GM12878 (cell line): Measurements from ENCODE around the gene SEPTIN1. TPM values are rescaled to one million over a fixed set of nuclear protein-coding genes. Genes with fewer than 3 reads are reported as not detected.

Experiments
- ATAC-seq: fragments of 200-7000 bp; cut with Tn5 transposase; 3 replicates; pipeline ENCODE4 v1.9.1; 2020; ENCODE audit warnings: mild to moderate bottlenecking, moderate library complexity
- BruUV-seq: library from RNA; stranded (reverse); fragments of 400-500 nt; replicated peaks from 2 replicates; lab custom pipeline; 2021; lab: Mats Ljungman, UMichigan
- CTCF ChIA-PET: fragments of 300-600 bp; sonication (Branson Sonifier 250); formaldehyde crosslinking; extraction: SDS; loops from one replicate; lab custom pipeline; 2021; ENCODE audit warnings: inconsistent platforms; lab: Yijun Ruan, JAX
- POLR2A ChIA-PET: fragments of 350-600 bp; formaldehyde crosslinking; extraction: SDS; loops from one replicate; lab custom pipeline; 2021; ENCODE audit warnings: inconsistent platforms; lab: Charles Lee
- RAD21 ChIA-PET: fragments of 300-600 bp; sonication (Branson Sonifier 250); formaldehyde crosslinking; loops from one replicate; lab custom pipeline; 2023; ENCODE audit warnings: antibody characterized with exemption; ENCODE audit not compliant: unreplicated experiment; lab: Charles Lee
- SMC1A ChIA-PET: fragments of 300-600 bp; sonication (Branson Sonifier 250); formaldehyde crosslinking; loops from one replicate; lab custom pipeline; 2023; ENCODE audit not compliant: unreplicated experiment, uncharacterized antibody; lab: Charles Lee
- DNase-seq: peaks from one replicate; pipeline ENCODE4 v3.0.0-alpha.2; 2011; ENCODE audit warnings: low read depth, low spot score
- FAIRE-seq: peaks from 3 replicates; lab custom pipeline; 2011; peaks lifted over from hg19 to GRCh38; lab: Jason Lieb, UNC
- H2AFZ ChIP-seq: 2 replicates; pipeline ENCODE4 v1.6.0; 2011; ENCODE audit warnings: low read depth, low read length, control low read depth; ENCODE audit not compliant: control insufficient read depth
- H3K27ac ChIP-seq: 2 replicates; pipeline ENCODE4 v1.5.1; 2011; ENCODE audit warnings: control low read depth; ENCODE audit not compliant: control insufficient read depth, insufficient read depth
- H3K27me3 ChIP-seq, 2 experiments: replicated peaks in 1 of 2; 2 replicates each; pipeline versions ENCODE4 v1.6.0 to v1.6.1; 2011; ENCODE audit warnings: low read length in 1 of 2; ENCODE audit not compliant: control insufficient read depth in 2 of 2, insufficient read depth in 2 of 2
- H3K36me3 ChIP-seq, 2 experiments: 2 replicates each; pipeline ENCODE4 v1.5.1; 2011; ENCODE audit warnings: low read length in 1 of 2; ENCODE audit not compliant: control insufficient read depth in 2 of 2, insufficient read depth in 2 of 2
- H3K4me1 ChIP-seq: 2 replicates; pipeline ENCODE4 v1.6.1; 2011; ENCODE audit warnings: mild to moderate bottlenecking, low read length, moderate library complexity, mixed read lengths; ENCODE audit not compliant: control insufficient read depth, insufficient read depth
- H3K4me2 ChIP-seq: 2 replicates; pipeline ENCODE4 v1.6.0; 2011; ENCODE audit warnings: control low read depth; ENCODE audit not compliant: control insufficient read depth, insufficient read depth
- H3K4me3 ChIP-seq: fragments of 200-600 bp; sonication (generic); 2 replicates; pipeline ENCODE4 v1.5.1; 2016
- H3K79me2 ChIP-seq: 2 replicates; pipeline ENCODE4 v1.6.0; 2011; ENCODE audit warnings: low read length; ENCODE audit not compliant: control insufficient read depth, insufficient read depth
- H3K9ac ChIP-seq: 2 replicates; pipeline ENCODE4 v1.8.0; 2011; ENCODE audit warnings: low read length, control low read depth, mixed read lengths; ENCODE audit not compliant: control insufficient read depth, insufficient read depth
- H3K9me3 ChIP-seq: replicated peaks from 3 replicates; pipeline ENCODE4 v1.5.1; 2011; ENCODE audit warnings: mild to moderate bottlenecking, low read length; ENCODE audit not compliant: control insufficient read depth, insufficient read depth
- H4K20me1 ChIP-seq: 2 replicates; pipeline ENCODE4 v1.6.0; 2011; ENCODE audit not compliant: control insufficient read depth, insufficient read depth
- BCL11A ChIP-seq: IDR thresholded peaks from 2 replicates; pipeline ENCODE4 v1.6.1; 2011; ENCODE audit warnings: low read depth, low read length
- CHD4 ChIP-seq: fragments of 200-600 bp; sonication (generic); IDR thresholded peaks from 2 replicates; pipeline ENCODE4 v1.6.1; 2016; ENCODE audit warnings: mild to moderate bottlenecking
- EED ChIP-seq: sonication (generic); IDR thresholded peaks from 2 replicates; pipeline ENCODE4 v1.6.1; 2016; ENCODE audit warnings: antibody characterized with exemption, low read depth
- ELK1 ChIP-seq: IDR thresholded peaks from 2 replicates; pipeline ENCODE4 v1.6.1; 2012; ENCODE audit warnings: low read depth, low read length, improper control_type of control experiment
- ETV6 ChIP-seq, 2 experiments: fragments of 450-650 bp in 1 of 2; IDR thresholded peaks in 1 of 2; conservative IDR thresholded peaks in 1 of 2; 2 replicates each; pipeline ENCODE4 v1.6.1; 2014; ENCODE audit warnings: antibody characterized with exemption in 1 of 2, borderline replicate concordance in 1 of 2, low read depth in 1 of 2, mild to moderate bottlenecking in 1 of 2, moderate library complexity in 1 of 2
- HSF1 ChIP-seq: fragments of 150-350 bp; IDR thresholded peaks from 2 replicates; pipeline ENCODE4 v1.6.1; 2014; ENCODE audit warnings: mild to moderate bottlenecking, low read depth, low read length
- JUND ChIP-seq: IDR thresholded peaks from 2 replicates; pipeline ENCODE4 v1.6.1; 2012; ENCODE audit warnings: low read depth, mild to moderate bottlenecking, low read length, improper control_type of control experiment, moderate library complexity
- NR2F1 ChIP-seq: fragments of 450-650 bp; conservative IDR thresholded peaks from 2 replicates; pipeline ENCODE4 v1.6.1; 2017; ENCODE audit warnings: mild to moderate bottlenecking
- SRF ChIP-seq, 2 experiments: IDR thresholded peaks; 2 replicates each; pipeline ENCODE4 v1.6.1; 2011; ENCODE audit warnings: low read depth in 2 of 2, low read length in 2 of 2, mild to moderate bottlenecking in 1 of 2, moderate library complexity in 1 of 2
- TCF3 ChIP-seq: IDR thresholded peaks from 2 replicates; pipeline ENCODE4 v1.6.1; 2012; ENCODE audit warnings: low read depth, mild to moderate bottlenecking, low read length, borderline replicate concordance; ENCODE audit not compliant: insufficient read depth
- USF1 ChIP-seq: IDR thresholded peaks from 2 replicates; pipeline ENCODE4 v1.6.1; 2011; ENCODE audit warnings: borderline replicate concordance, low read depth, mild to moderate bottlenecking, moderate library complexity, mixed read lengths, low read length; ENCODE audit not compliant: insufficient read depth; ENCODE audit errors: extremely low read length
- ZNF24 ChIP-seq: fragments of 450-650 bp; IDR thresholded peaks from 2 replicates; pipeline ENCODE4 v1.6.1; 2017; ENCODE audit warnings: antibody characterized with exemption, mild to moderate bottlenecking
- WGBS: methylation state at CpG from one replicate; pipeline ENCODE4 v1.1.6; 2016; ENCODE audit warnings: low lambda C conversion rate; ENCODE audit not compliant: insufficient replicate concordance, insufficient coverage; ENCODE audit errors: missing lambda C conversion rate; 5-methylcytosine and 5-hydroxymethylcytosine counted together
- in situ Hi-C: fragments of 300-500 bp; cut with MboI; formaldehyde crosslinking; loops from 9 replicates; pipeline ENCODE4 v1.14.3; 2018; ENCODE audit warnings: mixed read lengths
- intact Hi-C: fragments of 100-400 bp; cut with micrococcal nuclease; formaldehyde crosslinking; loops from one replicate; pipeline ENCODE4 v1.14.2; 2022; ENCODE audit not compliant: unreplicated experiment
- polyA plus RNA-seq, 11 experiments: library from polyadenylated mRNA; depleted of rRNA in 4 of 11; unstranded in 6 of 11; stranded (reverse) in 5 of 11; fragments of >200 nt; fragmentation: Nextera tagmentation in 4 of 11; fragmentation: Illumina TruSeq in 1 of 11; extraction: Ambion mirVana in 4 of 11; extraction: Trizol in 1 of 11; gene quantifications; 1 replicate in 1 of 11; 2 replicates in 10 of 11; pipeline versions ENCODE4 v1.2.1 to v1.2.3, GENCODE V29; 2011 to 2016; ENCODE audit warnings: inconsistent platforms in 2 of 11, missing spikeins in 2 of 11, low read depth in 1 of 11
- total RNA-seq, 4 experiments: library from RNA; depleted of rRNA in 3 of 4; stranded (reverse); fragments of >200 nt in 3 of 4; fragmentation: Illumina TruSeq in 1 of 4; extraction: Trizol in 1 of 4; gene quantifications; 2 replicates each; pipeline versions ENCODE4 v1.2.1 to v1.2.3, GENCODE V29; 2013 to 2021

The SEPTIN1 gene
- total and polyA plus RNA-seq, 10 of the 15 experiments (the other 5 are each of a cell fraction or from before 2014, with no cell fraction given) = 2.8 to 153 (median 94.1) TPM

- TF ChIP-seq ELK1 (no peak), SRF (IDR thresholded peaks at IDR 0.05; ENCODE audit: low read depth in 2 of 2, low read length in 2 of 2) (no peak), ETV6 (conservative IDR thresholded peaks at IDR 0.05 in 1 of 2, IDR thresholded peaks at IDR 0.05 in 1 of 2; ENCODE audit: borderline replicate concordance in 1 of 2, low read depth in 1 of 2) (no peak), EED (no peak)
Observed at GRCh38 chr16:30365200-30365599, 17.2 kb downstream of the SEPTIN1 start (continued).

GRCh38 chr16:30361180-30361579, 21.2 kb downstream of the SEPTIN1 start:
- H3K9me3 ChIP-seq = no peaks in the 10 kb centered on the region
- 93% methylated on average over 7 of the region's 7 CpGs for WGBS
- SMC1A ChIA-PET = no interaction called here
- POLR2A ChIA-PET = no interaction called here
- DNase-seq (no peak), FAIRE-seq (no peak), ATAC-seq (no peak)
- TF ChIP-seq BCL11A (no peak), JUND (no peak), NR2F1 (no peak), TCF3 (no peak), ZNF24 (no peak), HSF1 (no peak), EED (no peak), CHD4 (no peak), USF1 (no peak)
- RAD21 ChIA-PET = interaction anchor here (1.9 kb wide), 1 partner anchor 9 kb away, joined by 7 read pairs; the partner anchor contains the start of gene TBC1D10B
- no peak overlapping the region for H3K4me2 ChIP-seq
- H3K36me3 ChIP-seq = peaks cover 18 to 22% of the 10 kb centered on the region in 2 experiments
- H4K20me1 ChIP-seq = peaks cover 6% of the 10 kb centered on the region; the same call in 1 of the 2 replicates
- H3K4me1 ChIP-seq = peaks cover 6% of the 10 kb centered on the region; the same call in 1 of the 2 replicates
- no peak overlapping the region for H3K4me3 ChIP-seq
- no peaks in the 10 kb centered on the region for H3K27me3 ChIP-seq
- H3K9ac ChIP-seq = no peak overlapping the region
- in situ Hi-C loops = no loop called here
- no peak overlapping the region for H3K27ac ChIP-seq
- peaks cover 4% of the 10 kb centered on the region for H3K79me2 ChIP-seq
- intact Hi-C loops = no loop called here
- CTCF ChIA-PET = no interaction called here
- BruUV-seq = no TSS peak
- no peak overlapping the region for H2AFZ ChIP-seq
